Tibial nerve (tissue), 4 donors: ENCODE data around the gene AHCYL2. TPM values are rescaled to one million over a fixed set of nuclear protein-coding genes. Genes with fewer than 3 reads are reported as not detected.

Experiments
- DNase-seq, 2 donors: peaks; one replicate each; pipeline ENCODE4 v3.0.0-alpha.2; 2019; ENCODE audit warnings: low spot score in 2 of 2
- H3K27ac ChIP-seq, 4 donors: fragments of 200-600 bp; sonication (generic) in 3 of 4; one replicate each; pipeline ENCODE4 v1.5.1; 2017 to 2019; ENCODE audit warnings: mild to moderate bottlenecking in 1 of 4
- H3K27me3 ChIP-seq, 2 donors: fragments of 200-600 bp; sonication (generic) in 1 of 2; one replicate each; pipeline versions ENCODE4 v1.5.1 to v1.6.0; 2017 to 2019
- H3K36me3 ChIP-seq, 3 donors: fragments of 200-600 bp; sonication (generic); one replicate each; pipeline ENCODE4 v1.5.1; 2018 to 2019
- H3K4me1 ChIP-seq, 4 donors: fragments of 200-600 bp; sonication (generic) in 3 of 4; one replicate each; pipeline ENCODE4 v1.5.1; 2017 to 2019
- H3K4me3 ChIP-seq, 4 donors: fragments of 200-600 bp; sonication (generic) in 3 of 4; one replicate each; pipeline ENCODE4 v1.5.1; 2017 to 2019; ENCODE audit warnings: mild to moderate bottlenecking in 1 of 4, moderate library complexity in 1 of 4
- H3K9me3 ChIP-seq, 4 donors: fragments of 200-600 bp; sonication (generic) in 3 of 4; one replicate each; pipeline ENCODE4 v1.5.1; 2017 to 2019
- CTCF ChIP-seq, 5 experiments: fragments of 200-600 bp in 3 of 5; fragments of 450-650 bp in 2 of 5; sonication (generic) in 3 of 5; IDR thresholded peaks; one replicate each; pipeline ENCODE4 v1.5.1; 2016 to 2019; ENCODE audit warnings: antibody characterized with exemption in 5 of 5, mild to moderate bottlenecking in 3 of 5, moderate library complexity in 2 of 5
- EP300 ChIP-seq, 2 donors: sonication (generic); formaldehyde crosslinking; IDR thresholded peaks; one replicate each; pipeline ENCODE4 v1.6.1; 2017; ENCODE audit warnings: antibody characterized with exemption in 2 of 2, mild to moderate bottlenecking in 1 of 2
- POLR2A ChIP-seq, 2 donors: fragments of 450-650 bp; IDR thresholded peaks; one replicate each; pipeline ENCODE4 v1.6.1; 2017; ENCODE audit warnings: antibody characterized with exemption in 2 of 2, mild to moderate bottlenecking in 2 of 2, moderate library complexity in 2 of 2
- WGBS, 2 donors: methylation state at CpG; one replicate each; pipeline ENCODE4 v1.1.5; 2018; 5-methylcytosine and 5-hydroxymethylcytosine counted together
- total RNA-seq, 4 donors: library from RNA; depleted of rRNA; stranded (reverse); fragments of >200 nt; gene quantifications; one replicate each; pipeline ENCODE4 v1.1.0, GENCODE V29; 2016

The AHCYL2 gene
- total RNA-seq, 4 donors from 2014 or later: 21.6 to 42.9 (median 30.9) TPM

- WGBS, 2 donors: 95 to 96% methylated on average over 3 of the region's 3 CpGs
- no peaks in the 10 kb centered on the region for H3K9me3 ChIP-seq
- DNase-seq: no peak
- no peak for TF ChIP-seq POLR2A (IDR thresholded peaks at IDR 0.05)
- no peak overlapping the region for H3K4me3 ChIP-seq
- no peaks in the 10 kb centered on the region for H3K36me3 ChIP-seq
- no peaks in the 10 kb centered on the region for H3K27me3 ChIP-seq
- H3K4me1 ChIP-seq: peaks cover 0 to 19% (median under 1%) of the 10 kb centered on the region in 4 donors
- no peak overlapping the region for H3K27ac ChIP-seq
These were observed 149.0 kb downstream of the AHCYL2 start for GRCh38 chr7:129373651-129374428.

GRCh38 chr7:129375141-129375938 is 150.5 kb downstream of the AHCYL2 start:
- Histone ChIP-seq H3K27me3 (no peaks in the 10 kb centered on the region), H3K27ac (no peak overlapping the region), H3K4me1 (peaks cover 0 to 19% (median 0%) of the 10 kb centered on the region in 4 donors), H3K36me3 (no peaks in the 10 kb centered on the region), H3K4me3 (no peak overlapping the region), H3K9me3 (no peaks in the 10 kb centered on the region)
- no peak for DNase-seq
- 76 to 77% methylated on average over 2 of the region's 2 CpGs for WGBS, 2 donors
- TF ChIP-seq CTCF (IDR thresholded peaks at IDR 0.05): no peak
- TF ChIP-seq EP300 (IDR thresholded peaks at IDR 0.05): no peak
- no peak for TF ChIP-seq POLR2A (IDR thresholded peaks at IDR 0.05)

GRCh38 chr7:129376076-129376777 is 151.4 kb downstream of the AHCYL2 start:
- no peaks in the 10 kb centered on the region for H3K27me3 ChIP-seq
- peaks cover 0 to 12% (median 0%) of the 10 kb centered on the region in 4 donors for H3K4me1 ChIP-seq
- no peak overlapping the region for H3K27ac ChIP-seq
- H3K36me3 ChIP-seq: peaks cover 0 to 7% (median 0%) of the 10 kb centered on the region in 3 donors
- H3K9me3 ChIP-seq: no peaks in the 10 kb centered on the region
- TF ChIP-seq CTCF (IDR thresholded peaks at IDR 0.05): peak; percentile 13 to 45 (median 36)
- no peak for TF ChIP-seq POLR2A (IDR thresholded peaks at IDR 0.05)
- WGBS, 2 donors: 81 to 87% methylated on average over 6 of the region's 6 CpGs
- peak in 1 of 2 donors; percentile 53 for DNase-seq
- no peak overlapping the region for H3K4me3 ChIP-seq

- H3K27me3 ChIP-seq: no peaks in the 10 kb centered on the region
- no peak for DNase-seq
- 63 to 65% methylated on average over 6 of the region's 6 CpGs for WGBS, 2 donors
- no peak overlapping the region for H3K4me3 ChIP-seq
- H3K27ac ChIP-seq: no peak overlapping the region
- TF ChIP-seq CTCF (IDR thresholded peaks at IDR 0.05): no peak
- TF ChIP-seq POLR2A (IDR thresholded peaks at IDR 0.05): no peak
- TF ChIP-seq EP300 (IDR thresholded peaks at IDR 0.05): no peak
- peaks cover 0 to 12% (median 0%) of the 10 kb centered on the region in 3 donors for H3K36me3 ChIP-seq
- peaks cover 0 to 12% (median 0%) of the 10 kb centered on the region in 4 donors for H3K4me1 ChIP-seq
- no peaks in the 10 kb centered on the region for H3K9me3 ChIP-seq
These were observed 152.2 kb downstream of the AHCYL2 start for GRCh38 chr7:129376778-129377700.
